ENCODE measurements around the gene KCNAB2. TPM values are rescaled to one million over a fixed set of nuclear protein-coding genes. Genes with fewer than 3 reads are reported as not detected.

KCNAB2 gene
- polyA plus RNA-seq, 1 donor: 3.5 TPM

DNA sequence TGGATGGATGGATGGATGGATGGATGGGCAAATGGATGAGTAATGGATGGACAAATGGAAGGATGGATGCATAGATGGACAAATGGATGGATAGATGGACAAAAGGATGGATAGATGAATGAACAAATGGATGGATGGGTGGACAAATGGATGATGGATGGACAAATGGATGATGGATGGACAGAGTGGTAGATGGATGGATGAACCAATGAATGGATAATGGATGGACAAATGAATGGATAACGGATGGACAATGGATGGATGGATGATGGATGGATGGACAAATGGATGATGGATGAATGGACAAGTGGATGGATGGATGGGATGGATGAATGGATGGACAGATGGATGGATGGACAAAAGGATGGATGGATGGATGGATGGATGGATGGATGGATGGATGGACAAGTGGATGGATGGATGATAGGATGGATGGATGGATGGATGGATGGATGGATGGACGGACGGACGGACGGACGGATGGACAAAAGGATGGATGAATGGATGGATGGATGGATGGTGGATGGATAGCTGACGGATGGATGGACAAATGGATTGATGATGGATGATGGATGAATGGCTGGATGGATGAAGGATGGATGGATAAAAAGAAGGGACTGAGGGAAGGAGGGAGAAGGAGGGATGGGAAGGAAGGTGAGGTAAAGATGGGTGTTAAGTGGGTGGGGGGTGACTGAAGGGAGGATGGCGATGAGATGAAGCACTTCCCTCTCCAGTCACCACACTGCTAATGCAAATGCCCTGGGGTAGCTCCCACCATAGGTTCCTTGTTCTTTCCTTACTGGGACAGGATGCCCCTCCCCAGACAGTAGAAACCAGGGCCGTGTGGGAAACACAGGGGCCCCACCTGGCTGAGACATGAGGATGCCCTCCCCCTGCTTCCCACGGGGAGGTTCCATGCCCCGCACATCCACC is 104.6 kb downstream of the KCNAB2 start:
- no peak for DNase-seq

Other genes starting within 250 kb of the KCNAB2 start
- 12.9 TPM for gene NPHP4, start 53.5 kb upstream of the KCNAB2 start, polyA plus RNA-seq (ENCODE audit: insufficient read length)
- gene CHD5, start 134.4 kb downstream of the KCNAB2 start, polyA plus RNA-seq (ENCODE audit: insufficient read length): 0.28 TPM
- gene RPL22, start 153.7 kb downstream of the KCNAB2 start, polyA plus RNA-seq (ENCODE audit: insufficient read length): 542 TPM
- 40.6 TPM for gene RNF207, start 160.2 kb downstream of the KCNAB2 start, polyA plus RNA-seq (ENCODE audit: insufficient read length)
- gene ICMT, start 190.1 kb downstream of the KCNAB2 start, polyA plus RNA-seq (ENCODE audit: insufficient read length): 64.4 TPM
- gene HES3, start 198.3 kb downstream of the KCNAB2 start, polyA plus RNA-seq (ENCODE audit: insufficient read length): not detected
- 5.8 TPM for gene GPR153, start 215.2 kb downstream of the KCNAB2 start, polyA plus RNA-seq (ENCODE audit: insufficient read length)